Measurements from ENCODE around the gene CPE. TPM values are rescaled to one million over a fixed set of nuclear protein-coding genes. Genes with fewer than 3 reads are reported as not detected.

CPE gene
- polyA plus RNA-seq, 1 donor (not counting 4 experiments of a cell fraction or from before 2014, with no cell fraction given) = 1.9 TPM

- Histone ChIP-seq H3K4me3 (ENCODE audit: control insufficient read depth in 2 of 3, extremely low read depth in 1 of 3, insufficient read depth in 2 of 3, low read depth in 1 of 3, low read length in 3 of 3) (no peak overlapping the region), H3K4me2 (ENCODE audit: control insufficient read depth, extremely low read depth, insufficient read depth, low read depth, low read length) (no peak overlapping the region), H3K9ac (ENCODE audit: control insufficient read depth, extremely low read depth, insufficient read depth, low read length) (no peak overlapping the region), H3K4me1 (ENCODE audit: control insufficient read depth, extremely low read depth, insufficient read depth, low read length) (no peaks in the 10 kb centered on the region), H3K27ac (ENCODE audit: control insufficient read depth, insufficient read depth, low read length) (no peak overlapping the region), H4K20me1 (ENCODE audit: control insufficient read depth, extremely low read depth, insufficient read depth, low read length) (no peaks in the 10 kb centered on the region), H3K9me1 (ENCODE audit: control insufficient read depth, extremely low read depth, insufficient read depth, low read length) (no peaks in the 10 kb centered on the region), H3K9me3 (ENCODE audit: control insufficient read depth, low read depth, low read length) (no peaks in the 10 kb centered on the region), H2AFZ (ENCODE audit: control insufficient read depth, low read length) (no peak overlapping the region), H3K27me3 (ENCODE audit: control insufficient read depth, extremely low read depth, insufficient read depth, low read length) (no peaks in the 10 kb centered on the region), H3K79me2 (ENCODE audit: control insufficient read depth, insufficient read depth, low read length) (no peaks in the 10 kb centered on the region), H3K36me3 (ENCODE audit: control insufficient read depth in 2 of 2, extremely low read depth in 1 of 2, insufficient read depth in 2 of 2, low read length in 2 of 2) (no peaks in the 10 kb centered on the region)
- no peak for DNase-seq (ENCODE audit: low read depth, low spot score)
- FAIRE-seq = no peak
- dilution Hi-C loops (cut with MboI; ENCODE audit: extremely low pct_ligation_motif_present, low sequenced_read_pairs) = no loop called here
- TF ChIP-seq CTCF (optimal IDR thresholded peaks at IDR 0.05 in 1 of 3, IDR thresholded peaks at IDR 0.05 in 1 of 3, conservative IDR thresholded peaks at IDR 0.05 in 1 of 3; ENCODE audit: extremely low read depth in 1 of 3, insufficient read depth in 2 of 3, low read length in 3 of 3) = no peak
- no peak for TF ChIP-seq EZH2 (IDR thresholded peaks at IDR 0.05; ENCODE audit: low read length)
These were observed 8.3 kb upstream of the CPE start for GRCh38 chr4:165370530-165370929.

GRCh38 chr4:165375465-165375864, 3.3 kb upstream of the CPE start:
- no peak overlapping the region for H3K27ac ChIP-seq (ENCODE audit: control insufficient read depth, insufficient read depth, low read length)
- FAIRE-seq (no peak), DNase-seq (ENCODE audit: low read depth, low spot score) (no peak)
- H3K9me1 ChIP-seq (ENCODE audit: control insufficient read depth, extremely low read depth, insufficient read depth, low read length) = no peaks in the 10 kb centered on the region
- H3K4me1 ChIP-seq (ENCODE audit: control insufficient read depth, extremely low read depth, insufficient read depth, low read length) = no peaks in the 10 kb centered on the region
- H4K20me1 ChIP-seq (ENCODE audit: control insufficient read depth, extremely low read depth, insufficient read depth, low read length) = no peaks in the 10 kb centered on the region
- H2AFZ ChIP-seq (ENCODE audit: control insufficient read depth, low read length) = no peak overlapping the region
- no peak overlapping the region for H3K9ac ChIP-seq (ENCODE audit: control insufficient read depth, extremely low read depth, insufficient read depth, low read length)
- H3K4me3 ChIP-seq (ENCODE audit: control insufficient read depth in 2 of 3, extremely low read depth in 1 of 3, insufficient read depth in 2 of 3, low read depth in 1 of 3, low read length in 3 of 3) = no peak overlapping the region
- dilution Hi-C loops (cut with MboI; ENCODE audit: extremely low pct_ligation_motif_present, low sequenced_read_pairs) = no loop called here
- no peaks in the 10 kb centered on the region for H3K9me3 ChIP-seq (ENCODE audit: control insufficient read depth, low read depth, low read length)
- no peaks in the 10 kb centered on the region for H3K36me3 ChIP-seq (ENCODE audit: control insufficient read depth in 2 of 2, extremely low read depth in 1 of 2, insufficient read depth in 2 of 2, low read length in 2 of 2)
- no peaks in the 10 kb centered on the region for H3K79me2 ChIP-seq (ENCODE audit: control insufficient read depth, insufficient read depth, low read length)
- TF ChIP-seq EZH2 (IDR thresholded peaks at IDR 0.05; ENCODE audit: low read length) (no peak), CTCF (optimal IDR thresholded peaks at IDR 0.05 in 1 of 3, IDR thresholded peaks at IDR 0.05 in 1 of 3, conservative IDR thresholded peaks at IDR 0.05 in 1 of 3; ENCODE audit: extremely low read depth in 1 of 3, insufficient read depth in 2 of 3, low read length in 3 of 3) (no peak)
- no peak overlapping the region for H3K4me2 ChIP-seq (ENCODE audit: control insufficient read depth, extremely low read depth, insufficient read depth, low read depth, low read length)
- H3K27me3 ChIP-seq (ENCODE audit: control insufficient read depth, extremely low read depth, insufficient read depth, low read length) = peaks cover 5% of the 10 kb centered on the region

Measured in keratinocyte (primary cell).